GM19452 (cell line): ENCODE data around the gene SHOC2.
A peak's percentile ranks its signal among the peaks of the same experiment; 100 is the strongest.
"Not testable (repeated sequence)": the region's sequence is repeated elsewhere in the genome, so short reads cannot be mapped to it uniquely, and the experiment has no call there.

Experiments
- ATAC-seq: cut with Tn5 transposase; IDR thresholded peaks from one replicate; pipeline ENCODE4 v1.9.1; 2021; ENCODE audit not compliant: unreplicated experiment

SHOC2 gene

GRCh38 chr10:110901954-110902819, 17.2 kb upstream of the SHOC2 start:
- ATAC-seq = no peak

DNA sequence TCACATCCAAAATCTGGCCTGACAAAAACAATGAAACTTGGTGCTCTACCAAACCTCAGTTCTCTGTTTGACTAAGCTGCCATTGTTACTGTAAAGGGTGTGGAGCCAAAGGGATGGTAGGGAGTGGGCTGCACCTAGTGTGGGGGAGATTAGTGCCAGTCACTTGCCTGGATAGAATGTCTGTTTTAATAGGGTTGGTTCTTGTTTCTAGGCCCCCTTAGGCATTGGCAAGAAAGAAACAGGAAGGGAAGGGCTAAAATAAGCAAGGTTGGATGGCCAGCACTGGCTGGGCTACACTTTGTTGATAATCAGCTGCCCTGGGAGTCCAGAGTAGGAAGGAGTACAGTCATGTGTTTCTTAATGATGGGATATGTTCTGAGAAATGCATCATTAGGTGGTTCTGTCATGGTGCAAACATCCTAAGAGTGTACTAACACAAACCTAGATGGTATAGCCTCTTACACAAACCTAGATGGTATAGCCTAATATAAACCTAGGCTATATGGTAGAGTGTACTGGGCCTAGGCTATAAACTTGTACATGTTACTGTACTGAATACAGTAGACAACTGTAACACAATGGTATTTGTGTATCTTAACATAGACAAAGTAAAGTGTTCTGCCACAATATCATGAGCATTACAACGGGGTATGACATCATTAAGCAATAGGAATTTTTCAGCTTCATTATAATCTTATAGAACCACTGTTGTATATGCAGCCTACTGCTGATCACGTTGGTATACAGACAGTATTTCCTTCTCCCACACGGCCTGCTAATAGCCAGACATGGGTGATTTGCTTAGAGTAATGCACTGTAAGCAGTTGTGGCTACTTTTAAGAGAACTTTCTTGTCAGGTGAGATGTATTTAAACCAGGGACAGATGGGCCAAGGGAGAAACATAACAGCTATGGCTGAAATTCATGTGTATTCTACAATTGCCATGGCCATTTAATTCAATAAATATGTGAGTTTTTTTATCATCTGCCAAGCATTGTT, 15.8 kb upstream of the SHOC2 start:
- ATAC-seq = no peak

DNA sequence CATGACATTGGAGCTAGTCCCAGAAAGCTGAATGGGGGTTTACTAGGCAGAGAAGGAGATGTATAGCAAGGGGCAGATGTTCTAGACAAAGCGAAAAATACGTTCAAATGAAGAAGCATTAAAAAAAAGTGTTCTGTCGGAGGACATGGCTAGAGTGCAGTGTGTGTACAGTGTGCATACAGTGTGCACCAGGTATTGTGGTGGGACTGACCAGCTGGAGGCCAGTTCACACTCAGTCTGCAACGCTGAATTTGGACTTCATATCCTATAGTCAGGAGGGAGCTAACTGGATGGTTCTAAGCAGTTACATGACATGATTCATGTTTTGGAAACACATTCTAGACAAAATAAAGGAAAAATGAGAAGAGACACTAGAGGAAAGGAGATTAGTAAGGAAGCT, 9.3 kb upstream of the SHOC2 start:
- no peak for ATAC-seq

DNA sequence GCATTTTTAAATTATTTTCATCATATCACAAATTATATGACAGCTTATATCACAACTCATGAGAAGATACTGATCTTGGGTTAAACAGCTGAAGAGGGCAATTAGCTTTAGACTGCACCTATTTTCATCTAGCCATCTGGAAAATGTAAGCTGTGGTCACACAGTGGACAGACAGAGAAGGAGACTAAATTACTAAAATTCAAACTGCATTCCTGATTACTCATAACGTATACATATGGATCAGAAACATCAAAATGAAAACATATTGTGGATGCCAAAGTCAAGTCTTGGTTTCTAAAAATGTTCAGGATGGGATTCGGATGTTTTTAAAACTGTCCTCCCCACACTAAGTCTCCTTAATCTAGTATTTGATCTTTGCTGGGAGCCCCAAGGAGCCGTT, 7.0 kb upstream of the SHOC2 start:
- ATAC-seq = no peak

GRCh38 chr10:110914431-110914830, 5.0 kb upstream of the SHOC2 start:
- ATAC-seq = no peak

DNA sequence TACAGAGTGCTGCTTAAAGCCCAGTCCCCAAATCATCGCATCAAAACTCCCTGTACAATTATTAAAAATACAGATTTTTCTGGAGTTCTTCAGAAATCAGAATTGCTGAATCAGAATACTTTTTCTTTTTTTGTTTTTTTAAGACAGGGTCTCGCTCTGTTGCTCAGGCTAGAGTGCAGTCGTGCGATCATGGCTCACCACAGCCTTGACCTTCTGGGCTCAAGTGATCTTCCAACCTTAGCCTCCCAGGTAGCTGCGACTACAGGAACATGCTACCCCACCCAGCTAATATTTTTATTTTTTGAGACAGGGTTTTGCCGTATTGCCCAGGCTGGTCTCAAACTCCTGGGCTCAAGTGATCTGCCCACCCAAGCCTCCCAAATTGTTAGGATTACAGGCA, 4.4 kb upstream of the SHOC2 start:
- no peak for ATAC-seq

DNA sequence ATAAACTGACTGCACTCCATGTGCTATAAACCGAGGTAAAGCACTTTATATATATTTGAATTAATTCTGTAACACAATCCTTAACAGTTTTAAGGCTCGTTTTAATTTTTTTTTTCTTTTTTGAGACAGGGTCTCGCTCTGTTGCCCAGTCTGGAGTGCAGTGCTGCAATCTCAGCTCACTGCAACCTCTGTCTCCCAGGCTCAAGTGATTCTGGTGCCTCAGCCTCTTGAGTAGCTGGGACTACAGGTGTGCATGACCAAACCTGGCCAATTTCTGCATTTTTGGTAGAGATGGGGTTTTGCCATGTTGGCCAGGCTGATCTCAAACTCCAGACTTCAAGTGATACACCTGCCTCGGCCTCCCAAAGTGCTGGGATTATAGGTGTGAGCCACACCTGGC, 3.8 kb upstream of the SHOC2 start:
- ATAC-seq = not testable (repeated sequence)

- no peak for ATAC-seq
Observed at GRCh38 chr10:110916554-110917346, 2.7 kb upstream of the SHOC2 start.

DNA sequence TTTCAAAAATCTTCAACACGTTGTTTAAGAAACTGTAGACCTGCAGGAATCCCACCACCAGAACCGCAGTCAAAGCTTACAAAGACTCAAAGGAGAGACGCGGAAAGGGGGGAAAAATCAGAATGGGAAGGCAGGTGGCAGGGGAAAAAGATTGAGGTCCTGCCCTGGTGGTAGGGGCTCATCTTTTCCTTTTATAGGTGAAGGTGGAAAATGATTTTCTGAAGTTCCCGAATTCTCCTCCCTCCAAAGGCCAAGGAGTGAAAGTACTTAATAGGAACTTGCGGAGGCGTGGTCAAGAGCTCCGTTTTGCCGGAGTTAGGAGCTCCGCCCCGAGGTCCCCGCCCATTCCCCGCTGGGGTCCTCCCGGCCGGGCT, 1.1 kb upstream of the SHOC2 start:
- ATAC-seq = no peak

DNA sequence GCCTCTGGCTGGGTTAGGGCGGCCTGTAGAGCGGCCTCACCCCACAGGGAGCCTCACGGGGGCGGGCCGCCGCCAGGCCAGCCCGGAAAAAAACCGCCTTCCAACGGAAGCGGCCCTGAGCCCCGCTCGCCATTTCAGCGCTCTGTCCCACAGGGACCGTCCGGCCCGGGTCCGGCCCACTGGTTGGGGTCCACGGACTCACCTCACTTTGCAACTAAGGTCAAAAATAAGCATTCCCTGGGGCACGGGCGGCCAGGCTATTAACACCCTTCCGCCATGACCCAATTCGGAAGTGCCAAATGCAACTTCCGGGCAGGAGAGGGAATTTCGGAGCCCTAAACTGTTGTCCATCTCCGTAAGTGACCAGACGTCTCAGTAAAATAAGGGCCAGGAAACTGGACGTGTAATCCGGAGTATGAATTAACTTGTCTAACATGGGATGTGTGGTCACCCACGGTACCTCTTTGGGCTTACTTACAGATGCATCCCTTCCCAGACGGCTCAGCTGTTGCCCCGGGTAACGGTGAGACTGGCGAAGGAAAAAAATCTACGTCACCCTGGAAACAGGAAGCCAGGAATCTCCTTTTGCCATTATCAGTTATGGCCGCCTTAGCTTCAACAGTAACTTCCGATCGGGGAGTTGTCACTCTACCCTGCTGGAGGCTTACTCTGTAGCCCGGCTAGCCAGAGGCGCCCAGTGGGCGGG, 608 bp upstream of the SHOC2 start, which contains the start of gene BBIP1:
TSS of gene BBIP1 (minus strand) at position 538 of the 706 bp plus-strand sequence. CDS start 1,023 bp downstream, outside the sequence.
- peak; percentile 81 for ATAC-seq

DNA sequence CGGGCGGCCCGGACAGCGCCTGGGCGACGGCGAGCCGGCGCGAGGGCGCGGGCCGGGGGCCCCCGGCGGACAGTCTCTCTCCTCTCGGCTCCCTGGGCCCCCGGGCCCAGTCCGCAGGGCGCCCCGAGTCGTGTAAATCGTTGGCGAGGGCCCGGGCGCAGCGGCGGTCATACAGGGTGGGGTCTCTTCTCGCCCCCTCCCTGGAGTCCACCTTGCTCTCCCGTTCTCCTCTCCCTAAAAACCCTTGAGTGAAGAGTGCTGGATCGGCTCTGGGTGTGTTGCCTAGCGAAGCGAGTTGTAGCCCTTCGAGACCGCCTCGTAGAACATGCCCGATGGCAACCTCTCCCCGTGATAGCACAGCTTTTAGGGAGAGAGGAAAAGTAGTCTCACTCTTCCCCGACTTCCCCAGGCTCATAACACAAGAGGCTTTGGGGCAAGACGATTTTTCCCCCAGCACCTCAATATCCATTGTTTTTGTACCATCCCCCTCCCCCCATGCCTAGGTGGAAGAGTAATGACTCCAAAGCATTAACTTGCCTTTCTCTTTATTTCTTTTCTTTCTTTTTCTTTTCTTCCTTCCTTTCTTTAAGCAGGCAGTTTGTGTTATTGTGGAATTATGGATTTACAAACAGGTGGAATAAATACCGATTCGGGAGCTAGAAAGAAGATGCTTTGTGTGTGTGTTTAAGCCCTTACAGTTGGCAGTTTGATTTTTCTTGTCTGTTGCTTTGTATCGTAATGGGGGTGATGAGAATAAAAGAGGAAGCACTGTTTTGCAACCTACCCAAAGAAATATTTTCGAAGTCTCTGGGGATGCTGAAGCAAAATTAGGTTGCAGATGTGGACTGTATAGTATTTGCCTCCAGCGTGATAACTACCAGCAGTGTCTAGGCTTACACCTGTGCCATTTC, 822 bp downstream of the SHOC2 start:
- peak; percentile 21 for ATAC-seq

- peak; percentile 17 for ATAC-seq
Observed at GRCh38 chr10:110923856-110924493, 4.6 kb downstream of the SHOC2 start.

DNA sequence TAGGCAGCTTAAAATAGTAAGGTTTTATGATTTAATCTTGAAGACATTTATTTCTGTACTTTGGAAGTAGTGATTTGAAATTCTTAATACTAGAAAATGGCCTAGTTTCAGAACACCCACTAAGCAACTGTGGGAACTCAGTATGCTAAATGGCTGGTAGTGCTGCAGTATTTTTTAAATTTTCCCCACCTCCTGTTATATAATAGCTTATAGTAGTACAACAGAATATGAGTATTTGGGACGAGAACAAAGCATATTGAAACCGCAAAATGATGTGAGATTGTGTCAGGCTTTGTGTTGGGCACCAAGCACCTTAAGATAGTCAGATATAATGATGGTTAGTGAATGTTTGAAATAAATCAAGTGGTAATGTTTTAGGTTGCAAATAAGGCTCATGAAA, 8.1 kb downstream of the SHOC2 start:
- no peak for ATAC-seq

- ATAC-seq = no peak
Observed at GRCh38 chr10:110931769-110932381, 12.5 kb downstream of the SHOC2 start.

- ATAC-seq = no peak
Observed at GRCh38 chr10:110932505-110933180, 13.2 kb downstream of the SHOC2 start.

- ATAC-seq = no peak
Observed at GRCh38 chr10:110936757-110937156, 17.4 kb downstream of the SHOC2 start.

GRCh38 chr10:110939419-110939818, 20.0 kb downstream of the SHOC2 start:
- ATAC-seq = no peak
